IPS-20b (cell line): ENCODE measurements around the gene PITPNC1.
"Not testable (repeated sequence)": the region's sequence is repeated elsewhere in the genome, so short reads cannot be mapped to it uniquely, and the experiment has no call there.

Source experiments
- H3K27ac ChIP-seq: one replicate; pipeline ENCODE4 v1.5.1; 2013; ENCODE audit warnings: low read length
- H3K27me3 ChIP-seq: 2 replicates; pipeline ENCODE4 v1.6.1; 2013; ENCODE audit warnings: mild to moderate bottlenecking, low read length, inconsistent platforms; ENCODE audit not compliant: insufficient read depth
- H3K36me3 ChIP-seq: 2 replicates; pipeline ENCODE4 v1.6.1; 2013; ENCODE audit warnings: low read depth, mild to moderate bottlenecking, inconsistent platforms, low read length, moderate library complexity; ENCODE audit not compliant: insufficient read depth
- H3K4me1 ChIP-seq: 2 replicates; pipeline ENCODE4 v1.6.1; 2013; ENCODE audit warnings: mild to moderate bottlenecking, control low read depth, inconsistent platforms, low read length, moderate library complexity; ENCODE audit not compliant: insufficient read depth
- H3K4me3 ChIP-seq: 2 replicates; pipeline ENCODE4 v1.5.1; 2013; ENCODE audit warnings: mild to moderate bottlenecking, low read length, inconsistent platforms
- H3K9ac ChIP-seq: 2 replicates; pipeline ENCODE4 v1.6.1; 2013; ENCODE audit warnings: low read depth, mild to moderate bottlenecking, inconsistent platforms, low read length, moderate library complexity
- H3K9me3 ChIP-seq: 2 replicates; pipeline ENCODE4 v1.6.1; 2013; ENCODE audit warnings: mild to moderate bottlenecking, low read depth, low read length, inconsistent platforms; ENCODE audit not compliant: insufficient read depth

The PITPNC1 gene

DNA sequence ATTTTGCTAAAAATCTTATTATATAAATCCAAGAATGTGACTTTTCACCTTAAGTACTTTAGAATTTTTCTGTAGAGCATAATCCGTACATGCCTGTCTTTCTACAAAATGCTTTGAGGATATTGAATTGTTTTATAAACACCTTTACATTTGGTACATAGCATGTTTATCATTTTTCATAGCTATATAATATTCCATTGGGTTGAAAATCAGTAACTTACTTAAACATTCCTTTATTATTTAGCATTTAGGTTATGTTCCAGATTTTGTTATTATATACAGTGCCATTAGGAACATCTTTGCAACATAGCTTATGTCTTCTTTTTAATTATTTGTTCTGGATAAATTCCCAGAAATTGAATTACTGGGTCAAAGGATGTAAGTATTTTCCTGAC lies 323.6 kb downstream of the PITPNC1 start:
- Histone ChIP-seq H3K4me1 (peaks cover 7% of the 10 kb centered on the region; the same call in 1 of the 2 replicates), H3K27me3 (no peaks in the 10 kb centered on the region), H3K27ac (no peak overlapping the region), H3K9me3 (no peaks in the 10 kb centered on the region), H3K4me3 (no peak overlapping the region), H3K36me3 (no peaks in the 10 kb centered on the region), H3K9ac (no peak overlapping the region)

DNA sequence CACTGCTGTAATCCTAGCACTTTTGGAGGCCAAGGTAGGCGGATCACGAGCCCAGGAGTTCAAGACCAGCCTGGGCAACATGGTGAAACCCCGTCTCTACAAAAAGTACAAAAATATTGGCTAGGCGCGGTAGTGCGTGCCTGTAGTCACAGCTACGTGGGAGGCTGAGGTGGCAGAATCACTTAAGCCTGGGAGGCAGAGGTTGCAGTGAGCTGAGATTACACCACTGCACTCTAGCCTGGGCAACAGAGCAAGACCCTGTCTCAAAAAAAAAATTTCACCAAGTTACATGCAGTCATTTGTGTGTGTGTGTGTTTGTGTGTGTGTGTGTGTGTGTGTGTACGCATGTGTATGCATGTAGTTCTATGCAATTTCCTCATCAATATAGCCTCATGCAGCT lies 325.8 kb downstream of the PITPNC1 start:
- H3K9ac ChIP-seq, H3K9me3 ChIP-seq, H3K4me3 ChIP-seq, H3K36me3 ChIP-seq, H3K27ac ChIP-seq, H3K4me1 ChIP-seq, H3K27me3 ChIP-seq: not testable (repeated sequence)

DNA sequence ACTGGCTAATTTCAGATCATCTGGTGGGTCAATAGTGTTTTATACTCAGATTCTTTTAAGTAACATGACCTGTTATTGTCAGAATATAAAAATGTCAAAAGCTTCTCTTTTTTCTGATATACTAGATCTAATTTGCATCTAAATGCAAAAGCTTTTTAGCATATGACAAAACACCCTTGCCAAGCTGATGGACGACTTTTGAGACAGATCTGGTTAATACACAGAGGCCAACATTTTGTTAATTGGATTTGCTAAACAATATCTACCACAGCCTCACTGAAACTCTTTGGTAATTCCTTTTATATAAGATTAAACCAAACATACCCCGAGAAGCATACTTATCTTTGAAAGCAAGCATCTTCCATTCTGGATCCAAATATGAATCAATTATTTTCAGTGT lies 330.4 kb downstream of the PITPNC1 start:
- Histone ChIP-seq H3K9me3 (no peaks in the 10 kb centered on the region), H3K36me3 (no peaks in the 10 kb centered on the region), H3K4me1 (no peaks in the 10 kb centered on the region), H3K27ac (no peak overlapping the region), H3K9ac (no peak overlapping the region), H3K27me3 (no peaks in the 10 kb centered on the region), H3K4me3 (no peak overlapping the region)

DNA sequence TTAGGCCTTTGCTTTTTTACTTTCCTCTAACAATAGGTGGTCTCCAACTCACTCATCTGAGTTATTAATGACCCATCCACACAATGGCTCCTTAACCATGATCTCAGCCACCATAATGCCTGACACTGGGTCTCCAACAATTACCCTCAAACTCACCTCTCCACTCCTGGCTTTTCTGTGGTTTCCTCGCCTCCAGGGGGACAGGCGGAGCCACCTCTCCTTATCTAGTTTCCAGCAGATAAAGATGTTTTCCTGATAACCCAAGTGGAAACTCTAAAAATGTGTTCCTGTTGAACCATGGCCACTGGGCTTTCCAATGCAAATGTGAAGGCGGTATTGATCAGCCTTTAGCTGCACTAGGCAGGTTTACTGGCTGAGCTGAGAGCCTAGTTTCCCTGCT lies 331.3 kb downstream of the PITPNC1 start:
- peaks cover 6% of the 10 kb centered on the region; the same call in 1 of the 2 replicates for H3K9me3 ChIP-seq
- H3K4me1 ChIP-seq = no peaks in the 10 kb centered on the region
- no peaks in the 10 kb centered on the region for H3K36me3 ChIP-seq
- no peak overlapping the region for H3K4me3 ChIP-seq
- no peak overlapping the region for H3K9ac ChIP-seq
- no peaks in the 10 kb centered on the region for H3K27me3 ChIP-seq
- H3K27ac ChIP-seq = no peak overlapping the region

DNA sequence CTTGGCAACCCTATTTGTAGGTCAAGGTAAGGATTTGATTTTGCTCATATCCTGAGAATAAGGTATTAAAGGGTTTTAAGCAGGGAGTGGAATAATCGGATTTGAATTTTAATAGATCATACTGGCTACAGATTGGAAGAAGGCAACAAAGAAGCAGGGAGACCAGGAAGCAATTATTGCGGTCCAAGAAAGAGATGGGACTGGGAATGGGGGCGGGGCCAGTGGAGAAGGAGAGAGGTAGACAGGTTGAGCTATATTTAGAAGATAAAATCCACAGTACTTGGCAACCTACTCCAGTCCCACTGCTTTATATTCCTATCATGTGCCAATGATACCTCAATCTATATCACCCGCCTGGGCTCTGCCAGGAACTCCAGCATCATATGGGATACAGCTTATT lies 334.8 kb downstream of the PITPNC1 start:
- Histone ChIP-seq H3K36me3 (no peaks in the 10 kb centered on the region), H3K9ac (no peak overlapping the region), H3K27ac (no peak overlapping the region), H3K27me3 (no peaks in the 10 kb centered on the region), H3K9me3 (peaks cover 6% of the 10 kb centered on the region; the same call in 1 of the 2 replicates), H3K4me1 (peaks cover 1% of the 10 kb centered on the region; the same call in 1 of the 2 replicates), H3K4me3 (no peak overlapping the region)

DNA sequence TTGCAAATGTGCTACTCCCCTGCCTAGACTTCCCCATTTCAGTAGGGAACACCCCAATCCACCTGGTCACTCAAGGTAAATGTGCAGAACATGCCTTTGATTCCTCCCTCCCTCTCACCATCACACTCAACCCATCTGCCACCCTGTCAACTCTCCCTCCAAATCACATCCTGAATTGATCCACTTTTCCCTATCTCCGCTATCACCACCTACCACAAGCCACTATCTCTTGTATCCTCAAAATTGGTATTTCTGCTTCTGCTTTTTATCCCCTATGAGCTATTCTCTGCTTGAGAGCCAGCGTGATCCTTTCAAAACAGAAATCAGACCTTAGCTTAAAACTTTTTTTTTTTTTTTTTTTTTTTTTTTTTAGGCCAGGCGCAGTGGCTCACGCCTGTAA lies 335.3 kb downstream of the PITPNC1 start:
- Histone ChIP-seq H3K36me3 (no peaks in the 10 kb centered on the region), H3K4me1 (peaks cover 3% of the 10 kb centered on the region; the same call in 1 of the 2 replicates), H3K27ac (no peak overlapping the region), H3K9me3 (peaks cover 6% of the 10 kb centered on the region; the same call in 1 of the 2 replicates), H3K4me3 (no peak overlapping the region), H3K27me3 (no peaks in the 10 kb centered on the region), H3K9ac (no peak overlapping the region)

DNA sequence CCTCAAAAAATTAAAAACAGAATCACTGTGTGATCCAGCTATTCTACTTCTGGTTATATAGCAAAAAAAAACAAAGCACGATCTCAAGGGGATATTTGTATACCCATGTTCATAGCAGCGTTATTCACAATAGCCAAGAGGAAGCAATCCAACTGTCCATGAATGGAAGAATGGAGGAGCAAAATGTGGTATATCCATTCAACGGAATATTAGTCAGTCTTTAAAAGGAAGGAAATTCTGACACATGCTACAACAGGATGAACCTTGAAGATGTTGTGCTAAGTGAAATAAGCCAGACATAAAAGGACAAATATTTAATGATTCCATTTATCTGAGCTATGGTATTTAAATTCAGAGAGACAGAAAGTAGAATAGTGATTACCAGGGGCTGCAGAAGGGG lies 336.1 kb downstream of the PITPNC1 start:
- H3K27ac ChIP-seq = no peak overlapping the region
- no peak overlapping the region for H3K4me3 ChIP-seq
- H3K36me3 ChIP-seq = no peaks in the 10 kb centered on the region
- H3K9ac ChIP-seq = no peak overlapping the region
- H3K27me3 ChIP-seq = no peaks in the 10 kb centered on the region
- H3K4me1 ChIP-seq = peaks cover 3% of the 10 kb centered on the region; the same call in 1 of the 2 replicates
- H3K9me3 ChIP-seq = peaks cover 6% of the 10 kb centered on the region; the same call in 1 of the 2 replicates

DNA sequence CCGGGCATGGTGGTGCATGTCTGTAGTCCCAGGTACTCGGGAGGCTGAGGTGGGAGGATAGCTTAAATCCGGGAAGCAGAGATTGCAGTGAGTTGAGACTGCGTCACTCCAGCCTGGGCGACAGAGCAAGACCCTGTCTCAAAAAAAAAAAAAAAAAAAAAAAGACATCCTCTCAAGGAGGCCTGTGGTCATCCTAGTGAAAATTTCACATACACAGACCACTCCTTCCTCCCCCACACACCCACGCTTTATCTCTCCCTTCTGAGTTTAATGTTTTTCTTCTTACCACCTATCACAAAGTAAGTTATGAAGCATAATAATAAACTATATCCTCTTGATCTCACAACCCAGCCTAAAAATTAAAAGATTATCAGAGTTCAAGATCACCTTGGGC lies 339.3 kb downstream of the PITPNC1 start:
- H3K9me3 ChIP-seq = peaks cover 6% of the 10 kb centered on the region; the same call in 1 of the 2 replicates
- H3K27me3 ChIP-seq = no peaks in the 10 kb centered on the region
- peaks cover 19% of the 10 kb centered on the region for H3K36me3 ChIP-seq
- peak overlapping the region; percentile 90; the same call in 1 of the 2 replicates for H3K9ac ChIP-seq
- peaks cover 7% of the 10 kb centered on the region; the same call in 1 of the 2 replicates for H3K4me1 ChIP-seq
- no peak overlapping the region for H3K27ac ChIP-seq
- H3K4me3 ChIP-seq = no peak overlapping the region

DNA sequence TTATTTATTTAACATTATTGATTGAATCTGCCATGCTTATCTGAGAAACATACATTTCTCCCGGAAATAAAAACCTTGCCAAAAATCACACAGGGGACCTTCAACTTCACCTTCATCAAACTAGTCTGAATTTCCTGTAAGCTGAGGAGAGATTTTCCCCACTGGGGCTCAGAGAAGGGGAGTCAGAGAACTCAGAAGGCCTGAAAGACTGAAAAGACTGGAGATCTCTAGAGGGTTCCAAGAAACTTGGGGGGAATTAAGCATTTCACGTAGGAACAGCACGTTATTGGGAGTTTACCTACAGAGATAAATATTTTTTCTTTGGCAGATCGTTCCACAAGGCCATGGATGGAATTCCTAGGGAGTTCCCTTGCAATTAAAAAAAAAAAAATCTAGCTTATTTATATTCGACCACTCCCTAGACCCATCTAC lies 340.1 kb downstream of the PITPNC1 start:
- H3K4me1 ChIP-seq = peaks cover 7% of the 10 kb centered on the region; the same call in 1 of the 2 replicates
- no peaks in the 10 kb centered on the region for H3K27me3 ChIP-seq
- H3K27ac ChIP-seq = no peak overlapping the region
- H3K4me3 ChIP-seq = peak overlapping the region; percentile 78
- H3K36me3 ChIP-seq = peaks cover 28% of the 10 kb centered on the region
- H3K9ac ChIP-seq = peak overlapping the region; percentile 90
- peaks cover 6% of the 10 kb centered on the region; the same call in 1 of the 2 replicates for H3K9me3 ChIP-seq

DNA sequence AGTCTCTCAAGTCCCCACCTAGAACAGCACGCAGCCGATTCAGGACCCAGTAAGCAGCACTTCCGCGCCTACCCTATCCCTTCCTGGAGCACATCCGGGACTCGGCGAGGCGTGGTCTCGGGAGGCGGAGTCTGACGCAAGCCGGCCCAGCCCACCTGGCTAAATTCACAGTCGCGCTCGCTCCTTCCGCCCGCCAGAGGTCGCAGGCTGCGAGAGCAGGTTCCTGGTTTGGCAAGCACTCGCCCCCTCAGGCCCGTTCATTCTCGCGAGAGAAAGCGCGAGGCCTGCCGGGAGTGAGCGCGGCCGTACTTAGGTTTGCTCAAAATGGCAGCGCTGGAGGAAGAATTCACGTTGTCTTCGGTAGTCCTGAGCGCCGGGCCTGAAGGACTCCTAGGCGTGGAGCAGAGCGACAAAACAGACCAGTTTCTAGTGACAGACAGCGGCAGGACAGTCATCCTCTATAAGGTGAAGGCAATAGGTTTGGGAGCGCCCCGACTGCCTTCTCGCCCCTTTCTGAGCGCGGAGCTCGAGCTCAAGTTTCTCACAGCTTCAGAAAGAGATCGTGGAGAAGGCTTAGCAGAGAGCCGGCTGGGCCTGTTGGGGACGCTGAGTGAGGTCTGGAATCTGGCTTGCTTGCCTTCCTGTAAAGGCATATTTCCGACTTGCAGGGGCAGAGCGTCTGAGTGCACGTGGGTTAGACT lies 340.7 kb downstream of the PITPNC1 start, which contains the start of gene NOL11:
TSS of gene NOL11 (plus strand) at position 313 of the 701 bp plus-strand sequence. CDS start at position 325, 12 bp downstream.
- H3K27ac ChIP-seq = peak within 1 kb of the TSS; percentile 67

DNA sequence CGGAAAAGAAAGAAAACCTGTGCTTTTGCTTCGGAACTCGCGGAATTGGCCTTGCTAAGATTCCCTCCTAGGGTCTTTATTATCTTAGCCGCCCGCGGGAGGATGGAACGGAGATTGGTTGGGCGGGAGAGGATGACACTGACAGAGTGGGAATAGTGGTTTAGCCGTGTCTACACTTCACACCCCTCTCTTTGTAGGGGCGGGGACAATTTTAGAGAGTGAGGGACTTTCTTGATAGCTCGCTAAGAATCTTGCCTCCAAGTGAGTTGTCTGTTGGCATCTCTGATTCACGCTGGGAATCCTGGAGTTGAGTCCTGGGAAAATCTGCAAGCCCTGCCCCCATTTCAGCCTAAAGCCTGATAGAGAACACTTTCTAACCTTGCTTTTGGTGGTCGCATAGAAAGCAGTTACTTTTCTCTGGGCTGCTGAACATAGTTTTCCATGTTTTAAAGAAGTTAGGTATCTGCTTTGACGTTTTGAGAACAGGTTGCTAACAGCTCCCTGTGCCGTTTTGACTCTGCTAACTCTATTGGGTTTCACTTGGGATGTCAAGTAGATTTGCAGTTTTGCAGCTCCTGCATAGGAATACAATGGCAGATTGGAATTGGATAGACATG lies 341.4 kb downstream of the PITPNC1 start:
- H3K4me1 ChIP-seq = peaks cover 7% of the 10 kb centered on the region; the same call in 1 of the 2 replicates
- H3K9me3 ChIP-seq = no peaks in the 10 kb centered on the region
- peak overlapping the region; percentile 67 for H3K27ac ChIP-seq
- peaks cover 38% of the 10 kb centered on the region for H3K36me3 ChIP-seq
- H3K27me3 ChIP-seq = no peaks in the 10 kb centered on the region
- peak overlapping the region; percentile 89 for H3K4me3 ChIP-seq
- peak overlapping the region; percentile 99 for H3K9ac ChIP-seq

More for the DNA sequence above, 340.7 kb downstream of the PITPNC1 start, which contains the start of gene NOL11:
- Histone ChIP-seq H3K36me3 (peaks cover 33% of the 10 kb centered on the region), H3K9me3 (peaks cover 6% of the 10 kb centered on the region; the same call in 1 of the 2 replicates), H3K4me3 (peak within 1 kb of the TSS; percentile 89), H3K4me1 (peaks cover 7% of the 10 kb centered on the region; the same call in 1 of the 2 replicates), H3K27me3 (no peaks in the 10 kb centered on the region), H3K9ac (peak within 1 kb of the TSS; percentile 99)
